Right lobe of liver (tissue), 4 donors: ENCODE results near the gene ZNF142.

ENCODE experiments used
- POLR2A ChIP-seq: fragments of 450-650 bp; IDR thresholded peaks from one replicate; pipeline ENCODE4 v1.6.1; 2017; ENCODE audit warnings: antibody characterized with exemption, mild to moderate bottlenecking
- TF ChIP-seq, protein P1 (sequence below), 4 donors: fragments of 200-600 bp in 3 of 4; fragments of 450-650 bp in 1 of 4; IDR thresholded peaks; one replicate each; pipeline versions ENCODE4 v1.5.1 to v1.8.0; 2016 to 2022; ENCODE audit warnings: antibody characterized with exemption in 4 of 4, mild to moderate bottlenecking in 2 of 4
- donor health status: DM: no; HTN: no; CAD: no.
- donor health status: DM: no; HTN: no; CAD: no.
- donor health status: DM: no; HTN: yes; CAD: no.

DNA sequence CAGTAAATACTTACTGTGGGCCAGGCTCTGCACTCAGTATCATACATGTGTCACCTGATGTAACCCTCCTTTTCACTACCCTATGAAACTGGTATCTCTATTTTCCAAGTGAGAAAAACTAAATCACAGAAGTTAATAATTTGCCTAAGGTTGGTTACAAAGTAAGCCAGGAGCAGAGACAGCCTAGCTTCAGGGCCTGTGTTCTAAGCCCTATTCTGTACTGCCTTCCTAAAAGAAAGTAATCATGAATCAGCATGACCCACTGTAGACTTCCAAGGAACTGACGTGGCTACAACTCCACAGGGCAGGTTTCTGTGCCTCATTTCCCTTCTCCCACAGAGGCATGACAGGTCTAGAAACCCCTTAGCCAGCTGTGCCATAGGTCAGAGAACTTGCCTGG is 14.3 kb downstream of the ZNF142 start:
- TF ChIP-seq POLR2A = no peak
- TF ChIP-seq, protein P1, sequence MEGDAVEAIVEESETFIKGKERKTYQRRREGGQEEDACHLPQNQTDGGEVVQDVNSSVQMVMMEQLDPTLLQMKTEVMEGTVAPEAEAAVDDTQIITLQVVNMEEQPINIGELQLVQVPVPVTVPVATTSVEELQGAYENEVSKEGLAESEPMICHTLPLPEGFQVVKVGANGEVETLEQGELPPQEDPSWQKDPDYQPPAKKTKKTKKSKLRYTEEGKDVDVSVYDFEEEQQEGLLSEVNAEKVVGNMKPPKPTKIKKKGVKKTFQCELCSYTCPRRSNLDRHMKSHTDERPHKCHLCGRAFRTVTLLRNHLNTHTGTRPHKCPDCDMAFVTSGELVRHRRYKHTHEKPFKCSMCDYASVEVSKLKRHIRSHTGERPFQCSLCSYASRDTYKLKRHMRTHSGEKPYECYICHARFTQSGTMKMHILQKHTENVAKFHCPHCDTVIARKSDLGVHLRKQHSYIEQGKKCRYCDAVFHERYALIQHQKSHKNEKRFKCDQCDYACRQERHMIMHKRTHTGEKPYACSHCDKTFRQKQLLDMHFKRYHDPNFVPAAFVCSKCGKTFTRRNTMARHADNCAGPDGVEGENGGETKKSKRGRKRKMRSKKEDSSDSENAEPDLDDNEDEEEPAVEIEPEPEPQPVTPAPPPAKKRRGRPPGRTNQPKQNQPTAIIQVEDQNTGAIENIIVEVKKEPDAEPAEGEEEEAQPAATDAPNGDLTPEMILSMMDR (IDR thresholded peaks at IDR 0.05) = no peak
